SK-N-SH (cell line): Measurements from ENCODE around the gene DRD4. TPM values are rescaled to one million over a fixed set of nuclear protein-coding genes. Genes with fewer than 3 reads are reported as not detected.
"Not testable (repeated sequence)": the region's sequence is repeated elsewhere in the genome, so short reads cannot be mapped to it uniquely, and the experiment has no call there.

ENCODE experiments used
- CTCF ChIA-PET: fragments of 300-600, 350-600 bp; formaldehyde crosslinking; extraction: SDS; loops from one replicate; lab custom pipeline; 2021; lab: Yijun Ruan, JAX
- POLR2A ChIA-PET: fragments of 350-600 bp; sonication (Branson Sonifier 250); formaldehyde crosslinking; extraction: SDS; loops from one replicate; lab custom pipeline; 2020; ENCODE audit warnings: antibody characterized with exemption, inconsistent platforms; lab: Yijun Ruan, JAX
- DNase-seq: peaks from one replicate; pipeline ENCODE4 v3.0.0; 2012
- H2AFZ ChIP-seq: fragments of 200-600 bp; sonication (generic); 2 replicates; pipeline ENCODE4 v1.8.1; 2016; ENCODE audit warnings: antibody characterized with exemption, mild to moderate bottlenecking, low read depth
- H3F3A ChIP-seq: fragments of 200-600 bp; sonication (generic); replicated peaks from 2 replicates; pipeline ENCODE3; 2016; ENCODE audit warnings: antibody characterized with exemption, mild to moderate bottlenecking; ENCODE audit not compliant: insufficient read depth
- H3K27ac ChIP-seq, 2 experiments: fragments of 200-500 bp in 1 of 2; fragments of 200-600 bp in 1 of 2; sonication (Bioruptor generic) in 1 of 2; sonication (generic), shearing (Covaris generic) in 1 of 2; 2 replicates each; pipeline versions ENCODE4 v1.5.1 to v1.6.1; 2014 to 2016; ENCODE audit warnings: low read depth in 2 of 2, inconsistent platforms in 1 of 2, low read length in 1 of 2, mild to moderate bottlenecking in 1 of 2, mixed read lengths in 1 of 2
- H3K27me3 ChIP-seq: fragments of 200-600 bp; sonication (generic), shearing (Covaris generic); 2 replicates; pipeline ENCODE4 v1.6.1; 2016; ENCODE audit warnings: mixed run types; ENCODE audit not compliant: insufficient read depth
- H3K36me3 ChIP-seq, 2 experiments: fragments of 200-500 bp in 1 of 2; fragments of 200-600 bp in 1 of 2; sonication (Bioruptor generic) in 1 of 2; sonication (generic) in 1 of 2; replicated peaks in 1 of 2; 2 replicates each; pipeline versions ENCODE3 to v1.5.1; 2014 to 2016; ENCODE audit warnings: low read length in 1 of 2, mild to moderate bottlenecking in 1 of 2; ENCODE audit not compliant: insufficient read depth in 2 of 2, control insufficient read depth in 1 of 2
- H3K4me1 ChIP-seq, 2 experiments: fragments of 200-500 bp in 1 of 2; fragments of 200-600 bp in 1 of 2; sonication (Bioruptor generic) in 1 of 2; sonication (generic), shearing (Covaris generic) in 1 of 2; 2 replicates each; pipeline versions ENCODE4 v1.5.1 to v1.6.1; 2014 to 2016; ENCODE audit warnings: low read depth in 1 of 2, low read length in 1 of 2, mixed run types in 1 of 2; ENCODE audit not compliant: insufficient read depth in 2 of 2, control insufficient read depth in 1 of 2
- H3K4me2 ChIP-seq: fragments of 200-600 bp; sonication (generic), shearing (Covaris generic); 2 replicates; pipeline ENCODE4 v1.6.1; 2017; ENCODE audit warnings: mixed run types
- H3K4me3 ChIP-seq, 2 experiments: fragments of 200-500 bp in 1 of 2; fragments of 200-600 bp in 1 of 2; sonication (Bioruptor generic) in 1 of 2; sonication (generic), shearing (Covaris generic) in 1 of 2; 2 replicates each; pipeline versions ENCODE4 v1.5.1 to v1.8.1; 2014 to 2016; ENCODE audit warnings: low read depth in 2 of 2, inconsistent platforms in 1 of 2, low read length in 1 of 2, mild to moderate bottlenecking in 1 of 2, mixed read lengths in 1 of 2, moderate library complexity in 1 of 2
- H3K79me2 ChIP-seq: fragments of 200-600 bp; sonication (generic); 2 replicates; pipeline ENCODE4 v1.8.1; 2017; ENCODE audit warnings: mild to moderate bottlenecking; ENCODE audit not compliant: insufficient read depth
- H3K9ac ChIP-seq: fragments of 200-600 bp; sonication (generic); 2 replicates; pipeline ENCODE4 v1.6.1; 2017; ENCODE audit warnings: mixed run types
- H3K9me2 ChIP-seq: fragments of 200-600 bp; sonication (generic); 2 replicates; pipeline ENCODE4 v1.6.1; 2017; ENCODE audit warnings: mixed run types
- H3K9me3 ChIP-seq: fragments of 200-600 bp; sonication (generic); 2 replicates; pipeline ENCODE4 v1.6.1; 2017; ENCODE audit warnings: mixed run types, mild to moderate bottlenecking, moderate library complexity
- H4K20me1 ChIP-seq: fragments of 200-600 bp; sonication (generic); 2 replicates; pipeline ENCODE4 v1.6.1; 2017; ENCODE audit warnings: mild to moderate bottlenecking, mixed run types; ENCODE audit not compliant: insufficient read depth
- EP300 ChIP-seq, 2 experiments: IDR thresholded peaks; 2 replicates each; pipeline versions ENCODE4 v1.4.0 to v1.6.1; 2012; ENCODE audit warnings: borderline replicate concordance in 1 of 2, low read depth in 1 of 2, low read length in 1 of 2
- FOSL2 ChIP-seq: IDR thresholded peaks from 2 replicates; pipeline ENCODE4 v1.4.0; 2012; ENCODE audit warnings: low read depth, mild to moderate bottlenecking, moderate library complexity, borderline replicate concordance
- IRF3 ChIP-seq: fragments of 150-350 bp; IDR thresholded peaks from 2 replicates; pipeline ENCODE4 v1.6.1; 2016; ENCODE audit warnings: mild to moderate bottlenecking, low read depth, low read length
- JUND ChIP-seq: IDR thresholded peaks from 2 replicates; pipeline ENCODE4 v1.4.0; 2012
- MAX ChIP-seq: IDR thresholded peaks from 2 replicates; pipeline ENCODE4 v1.4.0; 2012; ENCODE audit warnings: low read depth
- MEF2A ChIP-seq: IDR thresholded peaks from 2 replicates; pipeline ENCODE4 v1.4.0; 2012; ENCODE audit warnings: low read depth, borderline replicate concordance
- MXI1 ChIP-seq: IDR thresholded peaks from 2 replicates; pipeline ENCODE4 v1.6.1; 2012; ENCODE audit warnings: mild to moderate bottlenecking, low read depth, low read length, improper control_type of control experiment
- RAD21 ChIP-seq: IDR thresholded peaks from 2 replicates; pipeline ENCODE4 v1.6.1; 2012; ENCODE audit warnings: mild to moderate bottlenecking, low read length
- RCOR1 ChIP-seq: fragments of 150-350 bp; IDR thresholded peaks from 2 replicates; pipeline ENCODE4 v1.6.1; 2017; ENCODE audit warnings: antibody characterized with exemption, low read length
- REST ChIP-seq: IDR thresholded peaks from 2 replicates; pipeline ENCODE4 v1.6.1; 2012; ENCODE audit warnings: mild to moderate bottlenecking, low read depth, low read length, moderate library complexity
- TAF1 ChIP-seq: IDR thresholded peaks from 2 replicates; pipeline ENCODE4 v1.6.1; 2012; ENCODE audit warnings: low read depth, mild to moderate bottlenecking, low read length, moderate library complexity, borderline replicate concordance
- TCF12 ChIP-seq: IDR thresholded peaks from 2 replicates; pipeline ENCODE4 v1.4.0; 2012
- USF2 ChIP-seq: fragments of 150-350 bp; IDR thresholded peaks from 2 replicates; pipeline ENCODE4 v1.6.1; 2017; ENCODE audit warnings: antibody characterized with exemption, low read length, low read depth, borderline replicate concordance
- YY1 ChIP-seq: IDR thresholded peaks from 2 replicates; pipeline ENCODE4 v1.4.0; 2012; ENCODE audit warnings: low read depth, mild to moderate bottlenecking
- ZBTB33 ChIP-seq: IDR thresholded peaks from 2 replicates; pipeline ENCODE4 v1.4.0; 2012; ENCODE audit warnings: low read depth, borderline replicate concordance
- WGBS: methylation state at CpG from one replicate; pipeline ENCODE4 v1.1.6; 2017; ENCODE audit warnings: low lambda C conversion rate; 5-methylcytosine and 5-hydroxymethylcytosine counted together
- polyA plus RNA-seq, 3 experiments: library from polyadenylated mRNA; depleted of rRNA; stranded (reverse); fragments of >200 nt; gene quantifications; 2 replicates each; pipeline ENCODE4 v1.2.3, GENCODE V29; 2012

DRD4 gene
- polyA plus RNA-seq, 1 of the 3 experiments (the other 2 are of a cell fraction) = not detected

- Histone ChIP-seq H3F3A (peaks cover 10% of the 10 kb centered on the region), H3K27ac (no peak overlapping the region), H3K9ac (no peak overlapping the region), H3K27me3 (no peaks in the 10 kb centered on the region), H3K9me2 (no peaks in the 10 kb centered on the region), H3K4me2 (no peak overlapping the region), H3K79me2 (no peaks in the 10 kb centered on the region), H2AFZ (no peak overlapping the region), H3K4me3 (no peak overlapping the region), H3K4me1 (no peaks in the 10 kb centered on the region), H4K20me1 (no peaks in the 10 kb centered on the region), H3K9me3 (no peaks in the 10 kb centered on the region), H3K36me3 (peaks cover 0 to 14% of the 10 kb centered on the region in 2 experiments)
- ChIA-PET POLR2A (no interaction called here), CTCF (no interaction called here)
- DNase-seq = no peak
- TF ChIP-seq MXI1 (no peak), REST (no peak), IRF3 (no peak), TCF12 (no peak), ZBTB33 (no peak), YY1 (no peak), EP300 (IDR thresholded peaks at IDR 0.05; ENCODE audit: borderline replicate concordance in 1 of 2, low read depth in 1 of 2, low read length in 1 of 2) (no peak), RCOR1 (no peak), FOSL2 (no peak), JUND (no peak), MEF2A (no peak), RAD21 (no peak), TAF1 (no peak), MAX (no peak), USF2 (no peak)
- WGBS = 92% methylated on average over 10 of the region's 15 CpGs
Observed at GRCh38 chr11:653837-654236, 16.8 kb downstream of the DRD4 start.

GRCh38 chr11:654444-654843 is 17.4 kb downstream of the DRD4 start:
- H3K36me3 ChIP-seq = peaks cover 0 to 19% of the 10 kb centered on the region in 2 experiments
- H4K20me1 ChIP-seq, POLR2A ChIA-PET, H3K27me3 ChIP-seq, H2AFZ ChIP-seq, H3K9me2 ChIP-seq, H3K4me3 ChIP-seq, DNase-seq, H3F3A ChIP-seq, H3K9me3 ChIP-seq, H3K4me1 ChIP-seq, H3K27ac ChIP-seq, H3K79me2 ChIP-seq, H3K9ac ChIP-seq, H3K4me2 ChIP-seq: not testable (repeated sequence)
- WGBS = 94% methylated on average over 12 of the region's 12 CpGs
- CTCF ChIA-PET = interaction anchor here (0.8 kb wide), 1 partner anchor 42 kb away, joined by 3 read pairs; no protein-coding TSS in a partner anchor
